Liver (tissue), 9 donors: ENCODE measurements around the gene FAT1. TPM values are rescaled to one million over a fixed set of nuclear protein-coding genes. Genes with fewer than 3 reads are reported as not detected.

Source experiments
- DNase-seq: peaks from one replicate; pipeline ENCODE4 v3.0.0-alpha.2; 2017; ENCODE audit warnings: low spot score
- H3K27ac ChIP-seq, 2 donors: one replicate each; pipeline ENCODE4 v1.7.0; 2013; ENCODE audit warnings: inconsistent platforms in 2 of 2, low read length in 2 of 2, control low read depth in 1 of 2, low read depth in 1 of 2, mild to moderate bottlenecking in 1 of 2
- H3K27me3 ChIP-seq, 4 donors: one replicate each; pipeline versions ENCODE4 v1.6.1 to v1.7.0; 2013; ENCODE audit warnings: low read length in 3 of 4, inconsistent platforms in 1 of 4, mild to moderate bottlenecking in 1 of 4, moderate library complexity in 1 of 4; ENCODE audit not compliant: control insufficient read depth in 4 of 4, insufficient read depth in 4 of 4
- H3K36me3 ChIP-seq, 4 donors: one replicate each; pipeline versions ENCODE4 v1.6.1 to v1.7.0; 2013; ENCODE audit warnings: low read length in 3 of 4, mild to moderate bottlenecking in 3 of 4, low read depth in 1 of 4, moderate library complexity in 1 of 4; ENCODE audit not compliant: control insufficient read depth in 4 of 4, insufficient read depth in 3 of 4
- H3K4me1 ChIP-seq, 4 donors: one replicate each; pipeline versions ENCODE4 v1.6.1 to v1.7.0; 2013; ENCODE audit warnings: low read length in 3 of 4, mild to moderate bottlenecking in 3 of 4, moderate library complexity in 1 of 4; ENCODE audit not compliant: control insufficient read depth in 4 of 4, insufficient read depth in 4 of 4
- H3K4me3 ChIP-seq, 3 donors: one replicate each; pipeline versions ENCODE4 v1.6.1 to v1.7.0; 2013; ENCODE audit warnings: low read length in 3 of 3, control low read depth in 1 of 3, low read depth in 1 of 3, mild to moderate bottlenecking in 1 of 3
- H3K9ac ChIP-seq, 2 donors: one replicate each; pipeline ENCODE4 v1.7.0; 2013; ENCODE audit warnings: low read length in 2 of 2, mild to moderate bottlenecking in 2 of 2, moderate library complexity in 2 of 2, control low read depth in 1 of 2, low read depth in 1 of 2
- H3K9me3 ChIP-seq, 4 donors: one replicate each; pipeline versions ENCODE4 v1.6.1 to v1.7.0; 2013; ENCODE audit warnings: low read length in 3 of 4; ENCODE audit not compliant: control insufficient read depth in 4 of 4
- ATF3 ChIP-seq: IDR thresholded peaks from 2 replicates; pipeline ENCODE4 v1.6.1; 2016; ENCODE audit warnings: antibody characterized with exemption
- CTCF ChIP-seq: fragments of 150-350 bp; IDR thresholded peaks from 2 replicates; pipeline ENCODE4 v1.5.1; 2017; ENCODE audit warnings: improper control_type of control experiment, low read depth, low read length; ENCODE audit not compliant: missing input control
- EGR1 ChIP-seq, 2 donors: IDR thresholded peaks; 2 replicates each; pipeline ENCODE4 v1.6.1; 2016 to 2018; ENCODE audit warnings: antibody characterized with exemption in 2 of 2, low read depth in 2 of 2
- FOXA1 ChIP-seq: IDR thresholded peaks from 2 replicates; pipeline ENCODE4 v1.6.1; 2016; ENCODE audit warnings: antibody characterized with exemption
- FOXA2 ChIP-seq: IDR thresholded peaks from 2 replicates; pipeline ENCODE4 v1.6.1; 2016; ENCODE audit warnings: antibody characterized with exemption
- GABPA ChIP-seq, 2 donors: IDR thresholded peaks in 1 of 2; conservative IDR thresholded peaks in 1 of 2; 2 replicates each; pipeline ENCODE4 v1.6.1; 2016; ENCODE audit warnings: antibody characterized with exemption in 2 of 2, mild to moderate bottlenecking in 1 of 2, moderate library complexity in 1 of 2
- HNF4A ChIP-seq, 2 donors: conservative IDR thresholded peaks; 2 replicates each; pipeline ENCODE4 v1.6.1; 2016; ENCODE audit warnings: antibody characterized with exemption in 2 of 2, mild to moderate bottlenecking in 2 of 2
- HNF4G ChIP-seq: IDR thresholded peaks from 2 replicates; pipeline ENCODE4 v1.6.1; 2016; ENCODE audit warnings: antibody characterized with exemption
- JUND ChIP-seq, 2 donors: IDR thresholded peaks; 2 replicates each; pipeline ENCODE4 v1.6.1; 2016; ENCODE audit warnings: antibody characterized with exemption in 2 of 2
- MAX ChIP-seq: IDR thresholded peaks from 2 replicates; pipeline ENCODE4 v1.6.1; 2016; ENCODE audit warnings: antibody characterized with exemption
- NR2F2 ChIP-seq: IDR thresholded peaks from 2 replicates; pipeline ENCODE4 v1.6.1; 2016; ENCODE audit warnings: antibody characterized with exemption
- REST ChIP-seq: IDR thresholded peaks from 2 replicates; pipeline ENCODE4 v1.6.1; 2016; ENCODE audit warnings: antibody characterized with exemption, mild to moderate bottlenecking
- RXRA ChIP-seq, 2 donors: IDR thresholded peaks; 2 replicates each; pipeline ENCODE4 v1.6.1; 2017 to 2018; ENCODE audit warnings: antibody characterized with exemption in 2 of 2, mild to moderate bottlenecking in 1 of 2
- SP1 ChIP-seq: IDR thresholded peaks from 2 replicates; pipeline ENCODE4 v1.6.1; 2018; ENCODE audit warnings: antibody characterized with exemption, mild to moderate bottlenecking
- TAF1 ChIP-seq: conservative IDR thresholded peaks from 2 replicates; pipeline ENCODE4 v1.6.1; 2016; ENCODE audit warnings: antibody characterized with exemption, mild to moderate bottlenecking
- YY1 ChIP-seq: IDR thresholded peaks from 2 replicates; pipeline ENCODE4 v1.6.1; 2016; ENCODE audit warnings: antibody characterized with exemption, mild to moderate bottlenecking
- ZBTB33 ChIP-seq: IDR thresholded peaks from 2 replicates; pipeline ENCODE4 v1.6.1; 2016; ENCODE audit warnings: antibody characterized with exemption
- WGBS: extraction: QIAGEN DNeasy Blood & Tissue Kit; methylation state at CpG from one replicate; pipeline ENCODE4 v1.1.7; 2013; 5-methylcytosine and 5-hydroxymethylcytosine counted together
- polyA plus RNA-seq, 2 donors: library from polyadenylated mRNA; stranded (reverse) in 1 of 2; unstranded in 1 of 2; fragments of 200-250 nt in 1 of 2; fragments of >200 nt in 1 of 2; fragmentation: Nextera tagmentation in 1 of 2; extraction: Ambion mirVana in 1 of 2; gene quantifications; one replicate each; pipeline versions ENCODE4 v1.2.1 to v1.2.3, GENCODE V29; 2013 to 2015
- total RNA-seq, 2 donors: library from RNA; depleted of rRNA; stranded (reverse); fragments of >200 nt; gene quantifications; one replicate each; pipeline ENCODE4 v1.2.3, GENCODE V29; 2014
- donor health status: healthy.
- donor health status: healthy.
- donor health status: healthy.
- donor health status: healthy.
- donor health status: healthy.

Gene FAT1
- total and polyA plus RNA-seq, 4 donors = 10.0 to 48.0 (median 30.0) TPM

GRCh38 chr4:186627226-186627865 lies 96.3 kb downstream of the FAT1 start:
- Histone ChIP-seq H3K4me1 (no peaks in the 10 kb centered on the region), H3K9ac (no peak overlapping the region), H3K4me3 (no peak overlapping the region), H3K9me3 (no peaks in the 10 kb centered on the region), H3K36me3 (peaks cover 0 to 8% (median 1%) of the 10 kb centered on the region in 4 donors), H3K27me3 (no peaks in the 10 kb centered on the region), H3K27ac (no peak overlapping the region)
- WGBS = 84% methylated on average over 10 of the region's 10 CpGs
- DNase-seq = no peak
- no peak for TF ChIP-seq TAF1
- no peak for TF ChIP-seq FOXA1
- TF ChIP-seq ATF3 = no peak
- no peak for TF ChIP-seq NR2F2
- TF ChIP-seq HNF4A (conservative IDR thresholded peaks at IDR 0.05) = no peak
- TF ChIP-seq GABPA (IDR thresholded peaks at IDR 0.05 in 1 of 2, conservative IDR thresholded peaks at IDR 0.05 in 1 of 2) = no peak
- TF ChIP-seq EGR1 (IDR thresholded peaks at IDR 0.05; ENCODE audit: low read depth in 2 of 2) = no peak
- no peak for TF ChIP-seq HNF4G
- TF ChIP-seq REST = no peak
- no peak for TF ChIP-seq JUND (IDR thresholded peaks at IDR 0.05)
- no peak for TF ChIP-seq SP1
- TF ChIP-seq RXRA (IDR thresholded peaks at IDR 0.05) = no peak
- TF ChIP-seq MAX = no peak
- no peak for TF ChIP-seq CTCF
- no peak for TF ChIP-seq FOXA2
- TF ChIP-seq YY1 = no peak
- TF ChIP-seq ZBTB33 = no peak
